IMR-90 (cell line): Measurements from ENCODE around the gene ARHGEF2. TPM values are rescaled to one million over a fixed set of nuclear protein-coding genes. Genes with fewer than 3 reads are reported as not detected.

Experiments
- ATAC-seq: fragments of 200-7000 bp; cut with Tn5 transposase; 2 replicates; pipeline ENCODE4 v1.9.1; 2020; ENCODE audit warnings: low read depth, mild to moderate bottlenecking, moderate library complexity
- BruUV-seq: library from RNA; stranded (reverse); fragments of 400-500 nt; replicated peaks from 2 replicates; lab custom pipeline; 2021; lab: Mats Ljungman, UMichigan
- CTCF ChIA-PET: fragments of 300-600 bp; formaldehyde crosslinking; extraction: SDS; loops from one replicate; lab custom pipeline; 2021; ENCODE audit warnings: antibody characterized with exemption; lab: Yijun Ruan, JAX
- POLR2A ChIA-PET: fragments of 300-600 bp; sonication (Branson Sonifier 250); formaldehyde crosslinking; loops from one replicate; lab custom pipeline; 2022; ENCODE audit warnings: antibody characterized with exemption; ENCODE audit not compliant: unreplicated experiment; lab: Charles Lee
- DNase-seq: peaks from one replicate; pipeline ENCODE4 v3.0.0; 2013
- H2AFZ ChIP-seq: replicated peaks from 2 replicates; pipeline ENCODE3; 2013; ENCODE audit warnings: low read length, mild to moderate bottlenecking; ENCODE audit not compliant: poor library complexity
- H2AK5ac ChIP-seq: 2 replicates; pipeline ENCODE4 v1.6.1; 2013; ENCODE audit warnings: low read depth, low read length, inconsistent platforms
- H2AK9ac ChIP-seq: replicated peaks from 2 replicates; pipeline ENCODE3; 2013; ENCODE audit warnings: mild to moderate bottlenecking, low read depth, low read length, moderate library complexity; ENCODE audit not compliant: poor library complexity
- H2BK120ac ChIP-seq: 2 replicates; pipeline ENCODE4 v1.6.1; 2013; ENCODE audit warnings: low read depth, low read length, inconsistent platforms
- H2BK15ac ChIP-seq: 3 replicates; pipeline ENCODE4 v1.6.1; 2013; ENCODE audit warnings: low read depth, low read length, inconsistent platforms
- H2BK20ac ChIP-seq: 2 replicates; pipeline ENCODE4 v1.6.1; 2013; ENCODE audit warnings: low read depth, mild to moderate bottlenecking, inconsistent platforms, low read length, moderate library complexity
- H2BK5ac ChIP-seq: 2 replicates; pipeline ENCODE4 v1.6.1; 2013; ENCODE audit warnings: mild to moderate bottlenecking, low read depth, low read length, inconsistent platforms; ENCODE audit not compliant: poor library complexity, severe bottlenecking
- H3K14ac ChIP-seq: replicated peaks from 2 replicates; pipeline ENCODE4 v1.6.1; 2013; ENCODE audit warnings: low read depth, low read length, inconsistent platforms
- H3K18ac ChIP-seq: 2 replicates; pipeline ENCODE4 v1.6.1; 2013; ENCODE audit warnings: low read depth, low read length, control low read depth
- H3K23ac ChIP-seq: 2 replicates; pipeline ENCODE4 v1.6.1; 2013; ENCODE audit warnings: low read depth, low read length, inconsistent platforms
- H3K27ac ChIP-seq: 2 replicates; pipeline ENCODE4 v1.5.1; 2013; ENCODE audit warnings: mild to moderate bottlenecking, control low read depth, low read length; ENCODE audit not compliant: insufficient read depth
- H3K27me3 ChIP-seq: 2 replicates; pipeline ENCODE4 v1.6.1; 2013; ENCODE audit warnings: low read length; ENCODE audit not compliant: control insufficient read depth, insufficient read depth
- H3K36me3 ChIP-seq: 2 replicates; pipeline ENCODE4 v1.6.1; 2013; ENCODE audit warnings: low read length, mixed read lengths; ENCODE audit not compliant: control insufficient read depth, insufficient read depth
- H3K4ac ChIP-seq: 2 replicates; pipeline ENCODE4 v1.6.1; 2013; ENCODE audit warnings: low read depth, low read length, inconsistent platforms
- H3K4me1 ChIP-seq: 2 replicates; pipeline ENCODE4 v1.6.1; 2013; ENCODE audit warnings: low read length, mixed read lengths; ENCODE audit not compliant: control insufficient read depth, insufficient read depth
- H3K4me2 ChIP-seq: 2 replicates; pipeline ENCODE4 v1.6.1; 2013; ENCODE audit warnings: low read depth, mild to moderate bottlenecking, control low read depth, low read length, moderate library complexity
- H3K4me3 ChIP-seq: 2 replicates; pipeline ENCODE4 v1.5.1; 2013; ENCODE audit warnings: low read depth, mild to moderate bottlenecking, control low read depth, low read length, moderate library complexity; ENCODE audit not compliant: insufficient read depth
- H3K56ac ChIP-seq: 2 replicates; pipeline ENCODE4 v1.6.1; 2013; ENCODE audit warnings: low read length, inconsistent platforms; ENCODE audit not compliant: insufficient read depth; ENCODE audit errors: extremely low read depth
- H3K79me1 ChIP-seq, 2 experiments: 2 replicates each; pipeline ENCODE4 v1.6.1; 2013; ENCODE audit warnings: low read length in 2 of 2, inconsistent platforms in 1 of 2, low read depth in 1 of 2
- H3K9ac ChIP-seq: 2 replicates; pipeline ENCODE4 v1.6.1; 2013; ENCODE audit warnings: low read depth, low read length, control low read depth
- H3K9me1 ChIP-seq: 2 replicates; pipeline ENCODE4 v1.6.1; 2013; ENCODE audit warnings: low read length, inconsistent platforms; ENCODE audit not compliant: insufficient read depth
- H3K9me3 ChIP-seq: 2 replicates; pipeline ENCODE4 v1.6.1; 2013; ENCODE audit warnings: low read length; ENCODE audit not compliant: control insufficient read depth, insufficient read depth
- H4K20me1 ChIP-seq: 2 replicates; pipeline ENCODE4 v1.6.1; 2013; ENCODE audit warnings: low read length, inconsistent platforms; ENCODE audit not compliant: insufficient read depth
- H4K5ac ChIP-seq: 2 replicates; pipeline ENCODE4 v1.6.1; 2013; ENCODE audit warnings: mild to moderate bottlenecking, low read depth, low read length, control low read depth
- H4K8ac ChIP-seq, 2 experiments: 2 replicates each; pipeline ENCODE4 v1.6.1; 2013; ENCODE audit warnings: low read depth in 2 of 2, low read length in 2 of 2, control low read depth in 1 of 2, inconsistent platforms in 1 of 2
- H4K91ac ChIP-seq: 2 replicates; pipeline ENCODE4 v1.6.1; 2013; ENCODE audit warnings: low read depth, low read length, inconsistent platforms; ENCODE audit not compliant: insufficient read depth
- CEBPB ChIP-seq: IDR thresholded peaks from 2 replicates; pipeline ENCODE4 v1.6.1; 2012; ENCODE audit warnings: low read depth, low read length, improper control_type of control experiment
- CHD1 ChIP-seq: IDR thresholded peaks from 2 replicates; pipeline ENCODE4 v1.6.1; 2012; ENCODE audit warnings: low read depth, low read length, improper control_type of control experiment
- CTCF ChIP-seq: conservative IDR thresholded peaks from 2 replicates; pipeline ENCODE4 v1.5.1; 2012; ENCODE audit warnings: mild to moderate bottlenecking, low read depth, low read length, improper control_type of control experiment
- ELK1 ChIP-seq: fragments of 150-350 bp; IDR thresholded peaks from 2 replicates; pipeline ENCODE4 v1.6.1; 2016; ENCODE audit warnings: low read depth, mild to moderate bottlenecking, low read length, moderate library complexity, borderline replicate concordance
- FOS ChIP-seq: fragments of 150-350 bp; IDR thresholded peaks from 2 replicates; pipeline ENCODE4 v1.6.1; 2016; ENCODE audit warnings: low read depth, low read length
- MAFK ChIP-seq: IDR thresholded peaks from 2 replicates; pipeline ENCODE4 v1.6.1; 2012; ENCODE audit warnings: low read depth, low read length, improper control_type of control experiment
- MAZ ChIP-seq: IDR thresholded peaks from 2 replicates; pipeline ENCODE4 v1.6.1; 2012; ENCODE audit warnings: low read depth, mild to moderate bottlenecking, low read length, improper control_type of control experiment, moderate library complexity, borderline replicate concordance
- RAD21 ChIP-seq: IDR thresholded peaks from 2 replicates; pipeline ENCODE4 v1.6.1; 2012; ENCODE audit warnings: low read length, improper control_type of control experiment
- RCOR1 ChIP-seq: IDR thresholded peaks from 2 replicates; pipeline ENCODE4 v1.6.1; 2012; ENCODE audit warnings: mild to moderate bottlenecking, low read length, improper control_type of control experiment; ENCODE audit not compliant: insufficient replicate concordance
- SMC3 ChIP-seq: fragments of 150-350 bp; IDR thresholded peaks from 2 replicates; pipeline ENCODE4 v1.6.1; 2016; ENCODE audit warnings: low read depth, mild to moderate bottlenecking, antibody characterized with exemption, low read length, moderate library complexity
- WGBS, 2 experiments: methylation state at CpG; one replicate each; pipeline versions ENCODE4 v1.1.5 to v1.1.7; 2013; ENCODE audit warnings: missing lambda C conversion rate in 2 of 2; ENCODE audit not compliant: insufficient read length in 1 of 2; ENCODE audit errors: extremely low coverage in 2 of 2; 5-methylcytosine and 5-hydroxymethylcytosine counted together
- dilution Hi-C: fragments of 300-500 bp; cut with HindIII; formaldehyde crosslinking; loops from one replicate; pipeline ENCODE4 v1.14.3; 2018; ENCODE audit warnings: low sequenced_read_pairs; ENCODE audit not compliant: unreplicated experiment
- in situ Hi-C: fragments of 300-500 bp; cut with MboI; formaldehyde crosslinking; loops from 3 replicates; pipeline ENCODE4 v1.14.3; 2019; ENCODE audit warnings: low sequenced_read_pairs, inconsistent platforms, mixed read lengths
- intact Hi-C: fragments of 100-400 bp; cut with micrococcal nuclease; formaldehyde crosslinking; loops from 2 replicates; pipeline ENCODE4 v1.10.0; 2022
- polyA plus RNA-seq, 3 experiments: library from polyadenylated mRNA; depleted of rRNA; stranded (reverse); fragments of >200 nt; gene quantifications; 2 replicates each; pipeline ENCODE4 v1.2.3, GENCODE V29; 2012; ENCODE audit warnings: low replicate concordance in 1 of 3
- total RNA-seq: library from RNA; depleted of rRNA; stranded (reverse); fragments of >200 nt; gene quantifications from 2 replicates; pipeline ENCODE4 v1.2.3, GENCODE V29; 2012

ARHGEF2 gene
- total and polyA plus RNA-seq, 2 of the 4 experiments (the other 2 are of a cell fraction) = 91.8 to 117 TPM

GRCh38 chr1:156024801-156025200 lies 46.5 kb upstream of the ARHGEF2 start:
- no peaks in the 10 kb centered on the region for H4K20me1 ChIP-seq
- H4K5ac ChIP-seq = no peak overlapping the region
- no peak overlapping the region for H4K91ac ChIP-seq
- WGBS, 2 experiments = 67% methylated on average over 1 of the region's 5 CpGs; no CpG with 5 or more reads in 1 of the 2 experiments
- H2AK5ac ChIP-seq = no peak overlapping the region
- in situ Hi-C loops (no loop called here), dilution Hi-C loops (no loop called here), intact Hi-C loops (no loop called here)
- no peak overlapping the region for H4K8ac ChIP-seq
- H3K36me3 ChIP-seq = no peaks in the 10 kb centered on the region; the same call in 1 of the 2 replicates
- no peak overlapping the region for H3K4me3 ChIP-seq
- H3K4me2 ChIP-seq = no peak overlapping the region
- no peak overlapping the region for H3K4ac ChIP-seq
- no peak overlapping the region for H2BK120ac ChIP-seq
- TF ChIP-seq CHD1 = no peak
- no peak for TF ChIP-seq FOS
- no peak for TF ChIP-seq RCOR1
- no peak for TF ChIP-seq CEBPB
- TF ChIP-seq RAD21 = no peak
- no peak for TF ChIP-seq ELK1
- no peak for TF ChIP-seq MAZ
- TF ChIP-seq MAFK = no peak
- no peak for TF ChIP-seq CTCF
- TF ChIP-seq SMC3 = no peak
- no peak overlapping the region for H3K56ac ChIP-seq
- H3K27me3 ChIP-seq = no peaks in the 10 kb centered on the region
- DNase-seq = no peak
- CTCF ChIA-PET = interaction anchor here (0.7 kb wide), 1 partner anchor 42 kb away, joined by 3 read pairs; no protein-coding TSS in a partner anchor
- no peak overlapping the region for H2BK15ac ChIP-seq
- ATAC-seq = no peak
- no peak overlapping the region for H3K18ac ChIP-seq
- no peak overlapping the region; the same call in 1 of the 2 replicates for H3K14ac ChIP-seq
- H2AFZ ChIP-seq = no peak overlapping the region
- H3K27ac ChIP-seq = no peak overlapping the region
- POLR2A ChIA-PET = no interaction called here
- no peak overlapping the region for H2AK9ac ChIP-seq
- no peak overlapping the region for H3K23ac ChIP-seq
- H3K9ac ChIP-seq = no peak overlapping the region
- no peaks in the 10 kb centered on the region for H3K9me3 ChIP-seq
- no peak overlapping the region for H2BK5ac ChIP-seq
- H3K9me1 ChIP-seq = peaks cover 6% of the 10 kb centered on the region
- BruUV-seq = no TSS peak
- H3K4me1 ChIP-seq = 0 out of 2 replicates have a peak, but pooled peaks cover 1% of the 10 kb centered on the region
- H3K79me1 ChIP-seq = peaks cover 0 to 9% of the 10 kb centered on the region in 2 experiments; a peak in 1 of 4 replicates
- H2BK20ac ChIP-seq = no peak overlapping the region
